Pancreas (tissue), 10 donors: Measurements from ENCODE around the gene MUS81. TPM values are rescaled to one million over a fixed set of nuclear protein-coding genes. Genes with fewer than 3 reads are reported as not detected.

Experiments
- ATAC-seq, 4 donors: fragments of 200-7000 bp; cut with Tn5 transposase; one replicate each; pipeline versions ENCODE4 v1.8.0 to v1.9.1; 2020; ENCODE audit warnings: mild to moderate bottlenecking in 4 of 4, moderate library complexity in 4 of 4
- DNase-seq, 6 donors: peaks; one replicate each; pipeline ENCODE4 v3.0.0-alpha.2; 2020
- FAIRE-seq: peaks from 2 replicates; lab custom pipeline; 2012; peaks lifted over from hg19 to GRCh38; lab: Jason Lieb, UNC
- H3K27ac ChIP-seq, 4 donors: fragments of 200-600 bp; sonication (generic); 1 replicate in 3 of 4; 2 replicates in 1 of 4; pipeline versions ENCODE4 v1.5.0 to v1.8.0; 2020
- H3K27me3 ChIP-seq, 4 donors: fragments of 200-600 bp; one replicate each; pipeline ENCODE4 v1.8.0; 2021
- H3K36me3 ChIP-seq, 3 donors: fragments of 200-600 bp; sonication (generic) in 1 of 3; one replicate each; pipeline versions ENCODE4 v1.5.0 to v1.8.0; 2020 to 2021
- H3K4me1 ChIP-seq, 3 donors: fragments of 200-600 bp; one replicate each; pipeline ENCODE4 v1.8.0; 2021
- H3K4me3 ChIP-seq, 4 donors: fragments of 200-600 bp; sonication (generic) in 2 of 4; one replicate each; pipeline versions ENCODE4 v1.5.0 to v1.8.0; 2020 to 2021
- H3K9me3 ChIP-seq, 4 donors: fragments of 200-600 bp; one replicate each; pipeline ENCODE4 v1.8.0; 2021
- CTCF ChIP-seq, 4 donors: fragments of 200-600 bp; sonication (generic) in 3 of 4; IDR thresholded peaks; one replicate each; pipeline versions ENCODE4 v1.5.0 to v1.8.0; 2021; ENCODE audit warnings: antibody characterized with exemption in 4 of 4
- WGBS, 2 donors: extraction: QIAGEN DNeasy Blood & Tissue Kit; methylation state at CpG; one replicate each; pipeline ENCODE4 v1.1.7; 2013; 5-methylcytosine and 5-hydroxymethylcytosine counted together
- intact Hi-C, 3 donors: fragments of 100-400 bp; cut with DNase I; formaldehyde crosslinking; loops; one replicate each; pipeline versions ENCODE4 v1.11.1 to v1.14.2; 2022
- polyA plus RNA-seq, 2 donors: library from polyadenylated mRNA; stranded (reverse); fragments of 200-250 nt; gene quantifications; one replicate each; pipeline ENCODE4 v1.2.3, GENCODE V29; 2013
- total RNA-seq, 6 donors: library from RNA; stranded (reverse); fragmentation: NEBNext Ultra II Directional in 4 of 6; extraction: Animal tissue kit (Norgen Biotek cat#: 25700) in 4 of 6; gene quantifications; one replicate each; pipeline versions ENCODE4 v1.2.1 to v1.2.4, GENCODE V29; 2021 to 2023
- donor health status: healthy with polysubstance abuse.
- donor health status: DM: no; HTN: no; CAD: no; lungs with moderate emphysema.
- donor health status: DM: no; HTN: no; CAD: no.
- donor health status: control.
- donor health status: control.
- donor health status: Bipolar disorder and iron deficiency.
- donor health status: DM: yes; HTN: yes; CAD: no.
- donor health status: DM: no; HTN: no; CAD: no.
- donor health status: DM: no; HTN: no; CAD: no.
- donor health status: DM: yes; HTN: yes; CAD: no.

The MUS81 gene
- total and polyA plus RNA-seq, 8 donors, result 12.7 to 62.6 (median 22.5) TPM

- H3K27me3 ChIP-seq, result no peaks in the 10 kb centered on the region
- H3K36me3 ChIP-seq, result peaks cover 0 to 23% (median 9%) of the 10 kb centered on the region in 3 donors
- no peak for ATAC-seq
- H3K27ac ChIP-seq, result no peak overlapping the region
- FAIRE-seq, result no peak
- no peak for TF ChIP-seq CTCF (IDR thresholded peaks at IDR 0.05)
- DNase-seq, result no peak
- no peaks in the 10 kb centered on the region for H3K9me3 ChIP-seq
- no peaks in the 10 kb centered on the region for H3K4me1 ChIP-seq
- no peak overlapping the region for H3K4me3 ChIP-seq
- intact Hi-C loops, result no loop called here
- 82 to 93% methylated on average over 3 of the region's 3 CpGs for WGBS, 2 donors
These were observed 8.7 kb downstream of the MUS81 start for GRCh38 chr11:65868907-65869306.

GRCh38 chr11:65869643-65870306 is 9.5 kb downstream of the MUS81 start:
- TF ChIP-seq CTCF (IDR thresholded peaks at IDR 0.05), result no peak
- Histone ChIP-seq H3K27ac (no peak overlapping the region), H3K27me3 (no peaks in the 10 kb centered on the region), H3K9me3 (no peaks in the 10 kb centered on the region), H3K4me3 (no peak overlapping the region), H3K4me1 (no peaks in the 10 kb centered on the region), H3K36me3 (peaks cover 0 to 15% (median 2%) of the 10 kb centered on the region in 3 donors)
- FAIRE-seq (no peak), ATAC-seq (no peak), DNase-seq (peak in 1 of 6 donors; percentile 69)
- intact Hi-C loops, result no loop called here
- 76 to 85% methylated on average over 22 to 24 of the region's 24 CpGs for WGBS, 2 donors

DNA sequence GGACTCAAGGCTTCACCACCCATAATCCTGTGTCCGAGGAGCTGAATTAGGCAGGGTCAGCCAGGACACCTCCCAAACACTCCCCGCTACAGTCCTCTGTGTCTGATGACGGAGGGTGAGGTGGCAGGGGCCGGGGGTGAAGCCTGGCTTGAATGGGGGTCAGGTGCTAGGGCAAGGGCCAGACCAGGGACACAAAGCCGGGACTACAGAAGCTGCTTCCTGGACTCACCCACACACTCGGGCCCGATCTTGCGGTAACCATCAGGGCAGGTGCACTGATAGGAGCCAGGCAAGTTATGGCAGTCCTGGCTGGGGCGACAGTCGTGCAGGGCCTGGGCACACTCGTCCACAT is 10.1 kb downstream of the MUS81 start:
- ATAC-seq, result no peak
- no peak overlapping the region for H3K27ac ChIP-seq

DNA sequence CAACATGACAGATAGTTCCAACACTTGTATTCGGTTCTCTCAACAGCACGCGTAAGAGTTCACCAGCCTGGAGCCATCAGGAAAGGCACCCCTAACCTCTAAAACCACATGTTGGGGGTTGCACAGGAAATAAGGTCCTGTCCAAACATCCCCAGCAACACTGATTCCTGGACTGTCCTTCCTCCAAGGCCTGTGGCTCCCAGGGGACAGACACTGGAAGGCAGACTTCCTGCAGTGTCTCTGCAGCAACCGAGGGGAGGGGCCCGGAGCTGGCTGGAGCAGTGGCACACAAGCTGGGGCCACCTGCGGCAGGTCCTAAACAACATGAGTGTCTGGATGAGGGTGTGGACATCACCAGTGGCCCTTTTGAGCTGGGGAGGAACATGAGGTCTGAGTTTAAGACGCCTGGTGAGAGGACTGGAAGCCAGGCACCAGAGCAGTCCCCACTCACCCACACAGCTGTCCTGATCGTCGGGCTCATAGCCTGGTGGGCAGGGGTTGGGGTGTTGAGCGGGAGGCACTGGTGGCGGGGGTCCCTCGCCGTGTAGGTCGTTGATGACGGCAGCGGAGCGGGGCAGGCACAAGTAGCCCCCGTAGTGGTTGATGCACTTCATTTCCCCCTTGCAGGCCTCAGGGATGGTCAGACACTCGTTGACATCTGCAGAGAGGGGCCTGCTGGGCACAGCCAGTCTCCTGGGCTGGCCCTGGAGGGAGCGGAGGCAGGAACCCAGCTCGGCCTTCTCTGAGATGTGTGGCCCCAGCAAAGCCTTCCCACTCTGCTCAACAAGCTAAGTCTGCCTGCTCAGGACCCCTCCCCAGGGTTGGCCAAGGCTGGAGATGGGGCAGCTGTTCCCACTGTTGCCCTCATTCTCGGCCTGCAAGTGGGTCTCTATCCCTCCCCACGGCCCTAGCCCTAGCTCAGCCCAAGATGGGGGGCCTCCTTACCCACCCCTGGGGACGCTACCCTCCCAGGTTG is 10.8 kb downstream of the MUS81 start:
- no peaks in the 10 kb centered on the region for H3K27me3 ChIP-seq
- WGBS, 2 donors, result 75 to 80% methylated on average over 24 of the region's 24 CpGs
- no peak for TF ChIP-seq CTCF (IDR thresholded peaks at IDR 0.05)
- ATAC-seq (no peak), FAIRE-seq (no peak), DNase-seq (peak in 2 of 6 donors; percentile 12 to 60)
- H3K9me3 ChIP-seq, result no peaks in the 10 kb centered on the region
- intact Hi-C loops, result no loop called here
- no peak overlapping the region for H3K4me3 ChIP-seq
- H3K27ac ChIP-seq, result peak overlapping the region in 2 of 4 donors; percentile 52 to 55
- H3K4me1 ChIP-seq, result no peaks in the 10 kb centered on the region
- peaks cover 0 to 3% (median 0%) of the 10 kb centered on the region in 3 donors for H3K36me3 ChIP-seq

More for the DNA sequence above, 10.1 kb downstream of the MUS81 start:
- no peak for TF ChIP-seq CTCF (IDR thresholded peaks at IDR 0.05)
- DNase-seq, result peak in 1 of 6 donors; percentile 52
- Histone ChIP-seq H3K27me3 (no peaks in the 10 kb centered on the region), H3K9me3 (no peaks in the 10 kb centered on the region), H3K4me3 (no peak overlapping the region), H3K36me3 (peaks cover 0 to 10% (median 0%) of the 10 kb centered on the region in 3 donors), H3K4me1 (no peaks in the 10 kb centered on the region)
- FAIRE-seq, result no peak
- 80 to 85% methylated on average over 11 of the region's 11 CpGs for WGBS, 2 donors
- intact Hi-C loops, result no loop called here
